GM12874 (cell line): Measurements from ENCODE around the gene HDAC9.

Experiments
- TF ChIP-seq, protein P1 (sequence below): IDR thresholded peaks from 2 replicates; pipeline ENCODE4 v1.5.1; 2011; ENCODE audit warnings: low read depth, mild to moderate bottlenecking, control low read depth, low read length, moderate library complexity; ENCODE audit not compliant: insufficient read depth

The HDAC9 gene

DNA sequence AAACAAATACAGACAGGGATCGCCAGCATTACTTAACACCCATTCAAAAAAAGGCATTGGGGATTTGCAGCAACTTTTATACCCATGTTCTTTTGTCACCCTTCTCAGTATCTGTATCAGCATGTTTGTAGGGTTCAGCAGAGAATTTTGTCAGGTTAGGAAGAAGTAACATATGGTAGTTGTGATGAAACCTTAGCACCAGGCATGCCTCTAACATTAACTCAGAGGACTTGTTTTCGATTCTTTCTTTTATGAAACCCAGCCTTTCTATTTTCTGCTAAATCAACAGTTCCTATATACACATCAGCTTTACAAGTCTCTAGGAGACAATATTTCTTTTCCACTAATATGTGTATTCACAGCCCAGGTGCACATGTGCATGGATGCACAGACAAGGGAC lies 22.4 kb upstream of the HDAC9 start:
- TF ChIP-seq, protein P1, sequence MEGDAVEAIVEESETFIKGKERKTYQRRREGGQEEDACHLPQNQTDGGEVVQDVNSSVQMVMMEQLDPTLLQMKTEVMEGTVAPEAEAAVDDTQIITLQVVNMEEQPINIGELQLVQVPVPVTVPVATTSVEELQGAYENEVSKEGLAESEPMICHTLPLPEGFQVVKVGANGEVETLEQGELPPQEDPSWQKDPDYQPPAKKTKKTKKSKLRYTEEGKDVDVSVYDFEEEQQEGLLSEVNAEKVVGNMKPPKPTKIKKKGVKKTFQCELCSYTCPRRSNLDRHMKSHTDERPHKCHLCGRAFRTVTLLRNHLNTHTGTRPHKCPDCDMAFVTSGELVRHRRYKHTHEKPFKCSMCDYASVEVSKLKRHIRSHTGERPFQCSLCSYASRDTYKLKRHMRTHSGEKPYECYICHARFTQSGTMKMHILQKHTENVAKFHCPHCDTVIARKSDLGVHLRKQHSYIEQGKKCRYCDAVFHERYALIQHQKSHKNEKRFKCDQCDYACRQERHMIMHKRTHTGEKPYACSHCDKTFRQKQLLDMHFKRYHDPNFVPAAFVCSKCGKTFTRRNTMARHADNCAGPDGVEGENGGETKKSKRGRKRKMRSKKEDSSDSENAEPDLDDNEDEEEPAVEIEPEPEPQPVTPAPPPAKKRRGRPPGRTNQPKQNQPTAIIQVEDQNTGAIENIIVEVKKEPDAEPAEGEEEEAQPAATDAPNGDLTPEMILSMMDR, result no peak

DNA sequence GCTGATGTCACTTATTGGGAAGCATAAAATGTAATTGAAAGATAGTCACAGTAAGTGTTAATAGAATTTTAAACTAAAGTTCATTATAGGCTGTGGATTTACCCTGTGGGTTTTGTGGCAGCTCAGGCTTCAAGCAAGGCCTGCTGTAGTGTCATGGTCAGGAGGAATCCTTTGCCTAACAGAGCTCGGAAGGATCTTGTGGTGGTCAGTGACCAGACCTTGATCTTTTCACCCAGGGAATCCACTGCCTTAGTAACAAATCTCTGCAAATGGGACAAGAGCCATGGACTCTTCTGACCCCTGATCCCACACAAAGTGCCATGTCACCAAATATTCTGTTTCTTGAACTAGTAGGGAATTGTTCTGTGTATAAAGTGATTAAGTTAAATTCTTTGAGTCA lies 20.6 kb upstream of the HDAC9 start:
- TF ChIP-seq, protein P1, result no peak

DNA sequence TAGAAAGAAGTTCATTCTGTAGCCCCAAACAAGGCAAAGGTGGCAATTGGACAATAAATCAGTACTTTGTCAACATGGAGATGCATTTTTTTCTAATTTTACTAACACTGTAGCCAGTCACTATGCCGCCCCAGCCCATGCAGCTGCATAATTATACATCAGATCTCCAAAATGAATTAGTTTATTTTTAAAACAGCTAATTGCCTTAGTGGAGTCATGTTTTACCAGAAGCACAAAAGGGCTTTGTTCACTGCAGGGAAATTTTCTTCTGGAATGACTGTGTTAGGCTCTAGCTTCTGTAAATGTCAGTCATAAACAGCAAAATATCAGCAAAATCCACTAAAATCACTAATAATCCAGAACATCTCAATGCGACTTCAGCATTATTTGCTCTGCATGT lies 20.1 kb upstream of the HDAC9 start:
- TF ChIP-seq, protein P1, result no peak

DNA sequence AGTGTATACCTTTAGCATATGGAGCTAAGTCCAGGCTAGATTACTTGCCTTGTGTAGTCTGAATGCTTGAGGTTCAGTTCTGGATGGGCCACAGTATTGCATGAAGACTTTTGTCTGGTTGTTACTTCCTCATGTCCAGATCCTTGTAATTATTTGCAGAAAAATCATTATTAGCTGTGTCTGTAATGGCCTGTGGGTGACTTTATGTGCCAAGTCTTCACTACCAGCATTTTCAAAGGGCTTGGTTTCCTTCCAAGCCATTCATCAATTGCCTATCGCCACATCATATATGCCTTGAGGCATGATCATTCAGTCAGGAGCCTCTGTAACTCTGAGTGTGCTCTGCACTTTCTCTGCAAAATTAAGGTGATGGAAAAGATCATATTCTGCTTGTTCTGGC lies 13.8 kb upstream of the HDAC9 start:
- TF ChIP-seq, protein P1, result no peak

DNA sequence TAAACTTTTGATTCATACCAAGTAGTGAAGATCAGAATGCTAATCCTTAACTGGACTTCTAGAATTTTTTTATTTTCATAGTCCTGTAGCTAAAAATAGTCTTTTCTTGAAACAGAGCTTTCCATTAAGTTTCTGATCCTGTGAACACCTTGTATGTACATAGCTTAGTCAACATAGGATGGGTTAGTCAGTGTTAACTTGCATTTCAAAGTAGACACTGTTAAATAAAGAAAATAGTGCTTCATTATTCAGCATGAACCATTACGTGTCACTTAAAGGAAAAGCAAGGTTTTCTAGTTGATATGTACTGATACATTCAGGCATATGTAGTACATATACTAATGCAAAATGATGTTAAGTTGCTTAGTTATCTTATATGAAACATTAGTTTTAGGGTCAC lies 7.5 kb upstream of the HDAC9 start:
- TF ChIP-seq, protein P1, result no peak

DNA sequence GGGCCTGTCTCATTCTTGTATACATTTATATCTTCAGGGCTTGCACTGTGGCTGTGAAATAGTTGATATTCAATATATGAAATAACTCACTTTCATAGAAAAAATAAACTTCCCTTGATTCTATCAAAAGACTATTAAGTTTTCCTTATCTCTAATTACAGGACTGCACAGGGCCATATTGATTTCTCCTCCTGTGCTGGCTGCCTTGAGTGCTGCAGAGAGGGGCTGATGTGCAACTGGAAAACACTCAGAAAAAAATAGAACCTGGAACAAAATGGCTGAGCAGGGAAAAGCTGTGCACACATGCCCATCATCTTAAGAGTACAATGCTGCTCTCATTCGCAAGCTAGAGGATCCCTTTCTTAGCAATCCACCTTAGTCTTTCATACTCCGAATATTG lies 5.9 kb upstream of the HDAC9 start:
- TF ChIP-seq, protein P1, result no peak

DNA sequence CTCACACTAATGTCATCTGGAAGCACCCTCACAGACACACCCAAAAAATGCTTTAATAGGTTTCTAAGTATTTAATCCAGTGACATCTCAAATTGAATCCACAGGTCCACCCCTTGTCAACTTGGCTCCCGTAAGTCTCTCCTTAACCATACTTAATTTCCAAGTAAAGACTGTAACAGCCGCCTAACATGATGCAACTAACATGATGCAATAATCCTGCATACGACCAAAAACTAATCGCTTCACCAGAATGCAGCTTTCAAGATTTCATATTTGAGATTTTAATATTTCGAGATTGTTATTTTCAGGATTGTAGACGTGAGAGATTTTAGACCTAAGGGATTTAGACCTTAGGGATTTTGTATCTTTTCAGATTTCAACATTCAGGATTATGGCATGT lies 3.7 kb upstream of the HDAC9 start:
- TF ChIP-seq, protein P1, result no peak

DNA sequence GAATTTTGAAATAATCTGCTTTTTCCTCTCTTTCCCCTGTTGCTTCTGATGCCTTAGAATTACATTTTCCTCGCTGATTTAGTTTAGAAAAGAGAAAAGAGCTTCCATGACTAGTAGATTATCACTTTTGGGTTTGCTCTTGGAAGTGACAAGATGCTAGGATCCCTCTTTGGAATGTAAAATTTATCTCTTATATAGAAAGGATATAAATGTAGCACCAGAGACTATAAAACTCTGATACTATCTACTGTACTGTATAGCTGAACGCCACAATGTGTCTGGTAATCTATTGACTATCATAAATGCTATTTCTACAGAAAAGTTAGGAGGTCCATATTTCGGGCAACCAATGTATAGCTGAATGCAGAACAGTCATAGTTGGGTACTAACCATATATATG lies 1.1 kb upstream of the HDAC9 start:
- TF ChIP-seq, protein P1, result no peak
